ENCODE results near the gene GIT2. TPM values are rescaled to one million over a fixed set of nuclear protein-coding genes. Genes with fewer than 3 reads are reported as not detected.

Gene GIT2
- total and polyA plus RNA-seq, 10 of the 15 experiments (the other 5 are each of a cell fraction or from before 2014, with no cell fraction given) = 9.1 to 49.9 (median 43.9) TPM

DNA sequence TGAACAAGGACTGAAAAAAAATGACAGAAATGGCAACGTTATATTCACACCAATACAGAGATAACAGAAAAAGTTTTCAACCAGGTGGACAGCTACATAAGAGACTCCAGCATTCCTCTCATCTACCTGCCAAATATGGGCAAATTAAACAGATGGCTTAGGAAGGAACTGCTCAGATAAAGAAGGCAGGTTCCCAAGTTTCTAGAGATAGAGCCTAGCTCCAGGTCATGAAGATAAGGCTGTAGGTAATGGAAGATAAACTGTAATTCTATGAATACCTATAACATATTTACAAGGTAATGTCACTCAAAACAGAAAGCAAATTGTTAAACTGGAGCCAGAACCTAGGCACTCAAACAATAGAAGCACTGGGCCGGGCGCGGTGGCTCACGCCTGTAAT, 42.5 kb downstream of the GIT2 start:
- intact Hi-C loops (cut with micrococcal nuclease; ENCODE audit: unreplicated experiment) = no loop called here
- no peak for ATAC-seq
- RAD21 ChIA-PET (ENCODE audit: unreplicated experiment) = no interaction called here
- H3K9me3 ChIP-seq (replicated peaks; ENCODE audit: control insufficient read depth, insufficient read depth, low read length) = no peaks in the 10 kb centered on the region
- H3K9ac ChIP-seq (ENCODE audit: control insufficient read depth, insufficient read depth, low read length) = no peak overlapping the region
- WGBS (ENCODE audit: insufficient coverage, insufficient replicate concordance, low lambda C conversion rate, missing lambda C conversion rate) = 98% methylated on average over 5 of the region's 5 CpGs
- H3K36me3 ChIP-seq (ENCODE audit: control insufficient read depth in 2 of 2, insufficient read depth in 2 of 2, low read length in 1 of 2) = peaks cover 20 to 28% of the 10 kb centered on the region in 2 experiments
- H3K79me2 ChIP-seq (ENCODE audit: control insufficient read depth, insufficient read depth, low read length) = no peaks in the 10 kb centered on the region
- no peak overlapping the region for H2AFZ ChIP-seq (ENCODE audit: control insufficient read depth, low read depth, low read length)
- H4K20me1 ChIP-seq (ENCODE audit: control insufficient read depth, insufficient read depth) = no peaks in the 10 kb centered on the region
- H3K4me2 ChIP-seq (ENCODE audit: control insufficient read depth, insufficient read depth) = no peak overlapping the region
- no peak overlapping the region for H3K27ac ChIP-seq (ENCODE audit: control insufficient read depth, insufficient read depth)
- no peak for FAIRE-seq
- no peak for DNase-seq (ENCODE audit: low read depth, low spot score)
- peaks cover 11% of the 10 kb centered on the region; the same call in 1 of the 2 replicates for H3K4me1 ChIP-seq (ENCODE audit: control insufficient read depth, insufficient read depth, low read length)
- in situ Hi-C loops (cut with MboI) = no loop called here
- TF ChIP-seq NFXL1 (IDR thresholded peaks at IDR 0.05; ENCODE audit: borderline replicate concordance) (no peak), TARDBP (IDR thresholded peaks at IDR 0.05; ENCODE audit: borderline replicate concordance) (no peak), MTA3 (IDR thresholded peaks at IDR 0.05; ENCODE audit: borderline replicate concordance, low read length) (no peak), SREBF1 (IDR thresholded peaks at IDR 0.05; ENCODE audit: low read length) (no peak), RAD51 (IDR thresholded peaks at IDR 0.05) (no peak), KDM1A (IDR thresholded peaks at IDR 0.05; ENCODE audit: borderline replicate concordance) (no peak), SIN3A (IDR thresholded peaks at IDR 0.05; ENCODE audit: low read depth, low read length) (no peak), ZNF274 (IDR thresholded peaks at IDR 0.05; ENCODE audit: insufficient read depth, insufficient read length) (no peak), GATAD2B (conservative IDR thresholded peaks at IDR 0.05; ENCODE audit: low read depth) (no peak), NR2C1 (IDR thresholded peaks at IDR 0.05) (no peak), SMAD1 (IDR thresholded peaks at IDR 0.05; ENCODE audit: low read depth, partially characterized antibody) (no peak)
- TF ChIP-seq, protein P1, sequence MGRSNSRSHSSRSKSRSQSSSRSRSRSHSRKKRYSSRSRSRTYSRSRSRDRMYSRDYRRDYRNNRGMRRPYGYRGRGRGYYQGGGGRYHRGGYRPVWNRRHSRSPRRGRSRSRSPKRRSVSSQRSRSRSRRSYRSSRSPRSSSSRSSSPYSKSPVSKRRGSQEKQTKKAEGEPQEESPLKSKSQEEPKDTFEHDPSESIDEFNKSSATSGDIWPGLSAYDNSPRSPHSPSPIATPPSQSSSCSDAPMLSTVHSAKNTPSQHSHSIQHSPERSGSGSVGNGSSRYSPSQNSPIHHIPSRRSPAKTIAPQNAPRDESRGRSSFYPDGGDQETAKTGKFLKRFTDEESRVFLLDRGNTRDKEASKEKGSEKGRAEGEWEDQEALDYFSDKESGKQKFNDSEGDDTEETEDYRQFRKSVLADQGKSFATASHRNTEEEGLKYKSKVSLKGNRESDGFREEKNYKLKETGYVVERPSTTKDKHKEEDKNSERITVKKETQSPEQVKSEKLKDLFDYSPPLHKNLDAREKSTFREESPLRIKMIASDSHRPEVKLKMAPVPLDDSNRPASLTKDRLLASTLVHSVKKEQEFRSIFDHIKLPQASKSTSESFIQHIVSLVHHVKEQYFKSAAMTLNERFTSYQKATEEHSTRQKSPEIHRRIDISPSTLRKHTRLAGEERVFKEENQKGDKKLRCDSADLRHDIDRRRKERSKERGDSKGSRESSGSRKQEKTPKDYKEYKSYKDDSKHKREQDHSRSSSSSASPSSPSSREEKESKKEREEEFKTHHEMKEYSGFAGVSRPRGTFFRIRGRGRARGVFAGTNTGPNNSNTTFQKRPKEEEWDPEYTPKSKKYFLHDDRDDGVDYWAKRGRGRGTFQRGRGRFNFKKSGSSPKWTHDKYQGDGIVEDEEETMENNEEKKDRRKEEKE (IDR thresholded peaks at IDR 0.05) = no peak
- TF ChIP-seq, protein P2, sequence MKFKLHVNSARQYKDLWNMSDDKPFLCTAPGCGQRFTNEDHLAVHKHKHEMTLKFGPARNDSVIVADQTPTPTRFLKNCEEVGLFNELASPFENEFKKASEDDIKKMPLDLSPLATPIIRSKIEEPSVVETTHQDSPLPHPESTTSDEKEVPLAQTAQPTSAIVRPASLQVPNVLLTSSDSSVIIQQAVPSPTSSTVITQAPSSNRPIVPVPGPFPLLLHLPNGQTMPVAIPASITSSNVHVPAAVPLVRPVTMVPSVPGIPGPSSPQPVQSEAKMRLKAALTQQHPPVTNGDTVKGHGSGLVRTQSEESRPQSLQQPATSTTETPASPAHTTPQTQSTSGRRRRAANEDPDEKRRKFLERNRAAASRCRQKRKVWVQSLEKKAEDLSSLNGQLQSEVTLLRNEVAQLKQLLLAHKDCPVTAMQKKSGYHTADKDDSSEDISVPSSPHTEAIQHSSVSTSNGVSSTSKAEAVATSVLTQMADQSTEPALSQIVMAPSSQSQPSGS (IDR thresholded peaks at IDR 0.05; ENCODE audit: low read length) = no peak
- POLR2A ChIA-PET = interaction anchor here (0.5 kb wide), 1 partner anchor 65 kb away, joined by 3 read pairs; no protein-coding TSS in a partner anchor
- no peak overlapping the region for H3K4me3 ChIP-seq
- no peaks in the 10 kb centered on the region for H3K27me3 ChIP-seq (replicated peaks in 1 of 2; ENCODE audit: control insufficient read depth in 2 of 2, insufficient read depth in 2 of 2, low read length in 1 of 2)
- BruUV-seq (replicated peaks) = no TSS peak
- SMC1A ChIA-PET (ENCODE audit: uncharacterized antibody, unreplicated experiment) = interaction anchor here (0.5 to 1.0 kb wide), 2 partner anchors 8 to 751 kb away, joined by 3 read pairs; no protein-coding TSS in a partner anchor
- CTCF ChIA-PET = no interaction called here
